GM19238 (cell line): ENCODE results near the gene B4GALNT4.
"Not testable (repeated sequence)": the region's sequence is repeated elsewhere in the genome, so short reads cannot be mapped to it uniquely, and the experiment has no call there.

ENCODE experiments used
- DNase-seq: peaks from one replicate; pipeline ENCODE4 v3.0.0; 2011; ENCODE audit warnings: low spot score; ENCODE audit not compliant: insufficient read length

The B4GALNT4 gene

GRCh38 chr11:375065-376025, 6.0 kb downstream of the B4GALNT4 start:
- DNase-seq, result no peak

DNA sequence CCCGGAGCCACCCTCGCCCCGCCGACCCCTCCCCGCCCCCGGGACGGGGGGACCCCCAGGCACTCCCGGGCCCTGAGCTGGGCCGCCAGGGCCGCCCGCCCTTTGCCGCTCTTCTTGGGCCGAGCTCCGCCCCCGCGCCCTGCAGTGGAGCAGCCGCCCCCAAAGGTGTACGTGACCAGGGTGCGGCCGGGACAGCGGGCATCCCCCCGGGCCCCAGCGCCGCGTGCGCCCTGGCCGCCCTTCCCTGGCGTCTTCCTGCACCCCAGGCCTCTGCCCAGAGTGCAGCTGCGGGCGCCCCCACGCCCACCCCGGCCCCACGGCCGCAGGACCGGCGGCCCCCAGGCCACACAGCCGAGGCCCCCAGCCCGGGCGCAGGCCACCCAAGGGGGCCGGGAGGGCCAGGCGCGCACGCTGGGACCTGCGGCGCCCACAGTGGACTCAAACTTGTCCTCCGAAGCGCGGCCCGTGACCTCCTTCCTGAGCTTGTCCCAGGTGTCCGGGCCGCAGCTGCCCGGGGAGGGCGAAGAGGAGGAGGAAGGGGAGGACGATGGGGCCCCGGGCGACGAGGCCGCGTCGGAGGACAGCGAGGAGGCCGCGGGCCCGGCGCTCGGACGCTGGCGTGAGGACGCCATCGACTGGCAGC, 7.4 kb downstream of the B4GALNT4 start:
- DNase-seq, result no peak

DNA sequence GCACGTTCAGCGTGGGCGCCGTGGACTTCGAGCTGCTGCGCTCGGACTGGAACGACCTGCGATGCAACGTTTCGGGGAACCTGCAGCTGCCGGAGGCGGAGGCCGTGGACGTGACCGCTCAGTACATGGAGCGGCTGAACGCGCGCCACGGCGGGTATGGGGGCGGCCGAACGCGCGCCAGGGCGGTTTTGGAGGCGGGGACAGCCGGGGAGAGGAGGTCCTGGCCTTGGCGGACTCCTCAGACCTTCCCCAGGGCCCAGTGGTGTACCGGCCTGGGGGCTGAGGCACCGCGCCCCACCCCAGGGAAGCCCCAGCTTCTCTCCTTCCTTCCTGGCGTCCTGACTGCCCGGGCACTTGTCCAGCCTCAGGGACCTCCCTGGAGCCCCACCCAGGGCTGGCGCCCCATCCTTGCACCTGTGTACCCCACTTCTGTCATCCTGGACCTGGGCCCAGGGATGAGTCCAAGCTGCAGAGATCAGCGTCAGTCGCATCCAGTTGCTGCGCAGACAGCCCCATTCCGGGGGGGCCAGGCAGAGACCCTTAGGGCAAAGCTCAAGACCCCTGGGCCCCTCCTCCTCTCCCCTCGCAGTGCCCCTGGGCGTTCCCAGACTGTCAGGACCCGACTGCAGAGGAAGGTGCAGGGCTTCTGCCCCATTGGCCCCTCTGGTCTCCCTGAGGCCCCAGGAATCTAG, 8.0 kb downstream of the B4GALNT4 start:
- DNase-seq, result no peak

GRCh38 chr11:377883-378500, 8.7 kb downstream of the B4GALNT4 start:
- no peak for DNase-seq

DNA sequence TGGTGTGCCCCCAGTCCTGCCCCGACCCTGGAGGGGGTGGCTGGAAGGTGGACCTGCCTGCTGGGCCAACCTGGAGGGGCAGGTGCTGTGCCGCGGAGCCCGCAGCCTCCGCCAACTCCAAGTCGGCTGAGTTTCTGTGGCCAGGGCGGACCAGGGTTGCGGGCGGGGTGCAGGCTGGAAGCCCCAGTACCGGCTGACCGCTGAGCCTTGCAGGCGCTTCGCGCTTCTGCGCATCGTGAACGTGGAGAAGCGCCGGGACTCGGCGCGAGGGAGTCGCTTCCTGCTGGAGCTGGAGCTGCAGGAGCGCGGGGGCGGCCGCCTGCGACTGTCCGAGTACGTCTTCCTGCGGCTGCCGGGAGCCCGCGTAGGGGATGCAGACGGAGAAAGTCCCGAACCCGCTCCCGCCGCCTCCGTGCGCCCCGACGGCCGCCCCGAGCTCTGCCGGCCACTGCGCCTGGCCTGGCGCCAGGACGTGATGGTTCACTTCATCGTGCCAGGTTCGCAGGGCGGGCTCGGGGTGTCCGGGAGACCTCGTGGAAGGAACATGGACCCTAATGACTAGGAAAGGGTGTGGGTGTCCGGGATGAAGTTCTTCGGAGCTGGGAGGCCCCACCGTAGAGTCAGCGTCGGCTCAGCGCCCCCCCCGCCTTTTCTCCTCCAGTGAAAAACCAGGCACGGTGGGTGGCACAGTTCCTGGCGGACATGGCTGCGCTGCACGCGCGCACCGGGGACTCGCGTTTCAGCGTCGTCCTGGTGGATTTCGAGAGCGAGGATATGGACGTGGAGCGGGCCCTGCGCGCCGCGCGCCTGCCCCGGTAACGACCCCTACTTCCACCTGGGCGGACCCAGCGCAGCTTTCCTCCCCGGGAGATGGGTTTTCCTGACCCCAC, 10.2 kb downstream of the B4GALNT4 start:
- DNase-seq, result no peak

DNA sequence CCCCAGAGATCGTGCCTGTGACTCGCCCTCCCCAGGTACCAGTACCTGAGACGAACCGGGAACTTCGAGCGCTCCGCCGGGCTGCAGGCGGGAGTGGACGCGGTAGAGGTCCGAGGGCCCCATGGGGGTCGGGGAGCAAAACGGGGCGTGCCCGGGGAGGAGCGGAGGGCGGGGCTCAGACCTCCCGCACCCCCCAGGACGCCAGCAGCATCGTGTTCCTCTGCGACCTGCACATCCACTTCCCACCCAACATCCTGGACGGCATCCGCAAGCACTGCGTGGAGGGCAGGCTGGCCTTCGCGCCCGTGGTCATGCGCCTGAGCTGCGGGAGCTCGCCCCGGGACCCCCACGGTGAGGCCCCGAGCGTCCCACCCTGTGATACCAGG, 10.8 kb downstream of the B4GALNT4 start:
- DNase-seq, result no peak

GRCh38 chr11:380491-380890, 11.2 kb downstream of the B4GALNT4 start:
- no peak for DNase-seq

- DNase-seq, result no peak
Measured at GRCh38 chr11:380996-381395, 11.7 kb downstream of the B4GALNT4 start.

GRCh38 chr11:381501-382072, 12.3 kb downstream of the B4GALNT4 start:
- no peak for DNase-seq

DNA sequence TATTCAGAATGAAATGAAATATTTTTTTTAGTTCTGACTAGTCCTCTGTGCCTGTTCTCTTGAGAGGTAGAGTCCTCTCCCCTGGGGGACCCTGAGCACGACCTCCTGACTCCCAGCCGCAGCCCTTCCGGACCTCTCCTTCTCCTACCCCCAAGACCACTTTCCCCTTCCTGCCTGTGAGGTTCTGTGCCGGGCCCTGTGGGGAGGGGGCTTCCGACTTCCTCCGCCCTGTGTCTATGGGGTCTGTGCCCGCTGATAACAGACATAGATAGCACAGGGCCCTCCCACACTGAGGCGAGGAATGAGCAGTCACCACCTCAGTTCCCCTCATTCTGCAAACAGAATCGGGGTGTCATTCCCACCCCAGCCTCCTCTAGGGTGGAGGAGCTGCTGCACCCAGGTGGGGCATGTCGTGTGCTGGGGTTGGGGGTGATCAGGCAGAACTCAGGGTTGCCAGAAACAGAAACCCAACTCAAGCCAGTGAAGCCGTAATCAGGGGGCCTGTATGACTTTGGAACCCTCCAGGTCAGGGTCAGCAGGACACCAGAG, 12.9 kb downstream of the B4GALNT4 start:
- DNase-seq, result no peak

GRCh38 chr11:383431-383830, 14.1 kb downstream of the B4GALNT4 start:
- no peak for DNase-seq

GRCh38 chr11:384511-384910, 15.2 kb downstream of the B4GALNT4 start:
- no peak for DNase-seq

GRCh38 chr11:385594-386351, 16.5 kb downstream of the B4GALNT4 start:
- no peak for DNase-seq

DNA sequence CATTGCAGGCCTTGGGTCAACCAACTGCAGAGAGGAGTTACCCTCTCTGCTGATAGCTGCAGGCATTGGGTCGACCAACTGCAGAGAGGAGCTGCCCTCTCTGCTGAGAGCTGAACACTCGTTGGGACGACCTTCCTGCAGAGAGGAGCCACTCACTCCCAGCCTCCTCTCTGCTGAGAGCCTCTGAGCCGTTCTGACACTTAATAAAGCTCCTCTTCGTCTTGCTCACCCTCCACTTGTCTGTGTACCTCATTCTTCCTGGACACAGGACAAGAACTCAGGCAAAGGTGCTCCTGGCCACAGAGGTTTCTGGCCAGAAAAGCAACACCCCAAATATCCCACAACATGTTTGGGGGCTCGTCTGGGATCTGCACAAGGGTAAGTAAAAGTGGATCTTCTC, 17.2 kb downstream of the B4GALNT4 start:
- no peak for DNase-seq

DNA sequence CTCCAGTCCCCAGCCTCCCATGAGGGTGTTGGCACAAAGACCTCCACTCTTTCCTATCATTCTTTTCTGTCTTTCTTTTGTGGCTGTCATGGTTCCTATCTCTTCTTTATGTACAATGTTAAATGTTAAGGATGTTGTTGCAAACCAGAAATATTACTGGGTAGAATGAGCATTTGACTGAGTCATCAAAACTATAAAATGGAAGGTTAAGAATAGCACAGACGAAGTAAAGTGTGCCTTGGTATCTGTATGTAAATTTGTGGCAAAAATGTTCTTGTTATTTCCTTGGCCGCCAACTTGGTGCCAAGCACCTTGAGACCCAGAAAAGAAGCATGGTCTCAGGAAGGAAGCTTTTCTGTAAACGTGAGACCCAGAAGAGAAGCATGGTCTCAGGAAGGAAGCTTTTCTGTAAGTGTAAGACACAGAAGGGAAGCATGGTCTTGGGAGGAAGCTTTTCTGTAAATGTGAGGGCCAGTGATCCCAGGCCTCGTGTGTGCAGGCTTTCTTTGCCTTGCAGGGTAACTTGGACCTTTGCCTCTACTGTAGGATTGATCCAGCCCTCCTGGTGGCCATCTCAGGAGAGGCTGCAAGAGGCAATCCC, 18.0 kb downstream of the B4GALNT4 start:
- DNase-seq, result no peak

GRCh38 chr11:389369-389768, 20.1 kb downstream of the B4GALNT4 start:
- DNase-seq, result not testable (repeated sequence)

DNA sequence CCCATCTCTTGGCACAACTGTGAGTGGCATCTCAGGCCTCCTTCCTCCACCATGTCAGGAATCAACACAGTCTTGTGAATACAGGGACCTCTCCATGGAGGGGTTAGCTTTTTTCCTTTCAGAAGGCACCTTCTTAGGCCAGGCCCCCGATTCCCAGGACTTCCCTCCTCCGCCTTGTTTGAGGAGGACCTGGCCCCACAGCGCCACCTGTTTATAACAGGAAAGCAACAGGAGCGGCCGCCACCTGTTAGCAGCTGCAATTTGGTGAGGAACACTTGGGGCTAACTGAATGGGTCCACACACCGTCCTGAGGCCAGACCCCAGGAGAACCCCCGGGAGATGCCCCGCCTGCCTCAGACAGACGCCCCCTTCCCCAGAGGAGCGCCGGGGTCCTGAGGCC, 20.9 kb downstream of the B4GALNT4 start:
- no peak for DNase-seq

DNA sequence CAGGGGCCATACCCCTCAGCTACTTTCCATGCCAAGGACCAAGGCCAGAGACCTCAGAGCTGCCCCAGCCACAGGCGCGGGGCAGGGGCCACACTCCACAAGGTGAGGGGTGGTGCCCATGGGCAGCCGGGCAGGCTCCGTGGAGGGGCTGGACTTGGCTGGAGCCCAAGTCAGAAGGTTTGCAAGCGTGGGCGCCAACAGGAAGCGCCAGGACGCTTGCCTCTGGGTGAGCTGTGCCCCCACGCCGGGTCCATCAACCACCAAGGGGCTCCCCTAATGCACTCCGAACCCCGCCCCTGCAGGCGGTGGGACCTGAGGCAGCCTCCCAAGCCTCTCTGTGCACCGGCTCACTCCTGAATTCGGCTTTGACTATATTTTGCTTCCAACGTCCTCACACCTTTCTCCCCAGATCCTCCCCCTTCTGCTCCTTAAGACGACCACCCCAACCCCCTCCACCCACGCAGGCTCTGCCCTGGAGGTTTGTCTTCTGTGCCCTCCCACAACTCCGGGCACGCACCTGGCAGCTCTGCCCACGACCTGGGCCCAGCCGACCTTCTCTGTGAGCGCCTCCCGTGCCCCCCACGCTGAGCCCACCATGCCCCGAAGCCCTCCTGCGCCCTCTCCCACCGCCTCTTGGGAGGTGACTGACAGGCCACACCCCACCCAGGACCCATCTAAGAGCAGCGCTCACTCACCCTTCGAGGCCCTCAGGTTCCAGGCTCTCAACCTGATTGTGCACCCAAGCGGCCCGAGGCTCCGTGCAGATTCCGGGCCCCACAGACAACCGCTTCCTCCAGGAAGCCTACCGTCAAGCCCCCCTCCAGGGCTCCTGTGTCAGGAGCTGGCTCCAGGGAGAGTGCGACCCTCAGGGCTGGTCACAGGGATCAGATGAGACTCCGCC, 22.1 kb downstream of the B4GALNT4 start:
- no peak for DNase-seq
